ENCODE results near the gene AGPAT2. TPM values are rescaled to one million over a fixed set of nuclear protein-coding genes. Genes with fewer than 3 reads are reported as not detected.
A peak's percentile ranks its signal among the peaks of the same experiment; 100 is the strongest.

The AGPAT2 gene
- total RNA-seq, 1 donor from 2014 or later = 2.4 TPM

- Histone ChIP-seq H2AFZ (replicated peaks) (no peak overlapping the region), H3K4me3 (no peak overlapping the region), H3K27ac (no peak overlapping the region), H3F3A (ENCODE audit: low read depth) (no peaks in the 10 kb centered on the region), H3K9ac (no peak overlapping the region), H3K4me1 (no peaks in the 10 kb centered on the region), H3K9me3 (ENCODE audit: low read depth) (no peaks in the 10 kb centered on the region), H4K20me1 (ENCODE audit: low read depth) (no peaks in the 10 kb centered on the region), H3K27me3 (no peaks in the 10 kb centered on the region), H3K36me3 (no peaks in the 10 kb centered on the region), H3K79me2 (ENCODE audit: low read depth) (no peaks in the 10 kb centered on the region), H3K4me2 (no peak overlapping the region)
- Mint-ChIP-seq H3K27me3 (ENCODE audit: insufficient read depth, low read depth) (peaks cover 9% of the 10 kb centered on the region), H3K9me3 (peaks cover 2% of the 10 kb centered on the region), H3K4me1 (peaks cover 15% of the 10 kb centered on the region), H3K4me3 (no peak overlapping the region), H3K27ac (no peak overlapping the region), H3K36me3 (no peaks in the 10 kb centered on the region)
- TF ChIP-seq, protein P1, sequence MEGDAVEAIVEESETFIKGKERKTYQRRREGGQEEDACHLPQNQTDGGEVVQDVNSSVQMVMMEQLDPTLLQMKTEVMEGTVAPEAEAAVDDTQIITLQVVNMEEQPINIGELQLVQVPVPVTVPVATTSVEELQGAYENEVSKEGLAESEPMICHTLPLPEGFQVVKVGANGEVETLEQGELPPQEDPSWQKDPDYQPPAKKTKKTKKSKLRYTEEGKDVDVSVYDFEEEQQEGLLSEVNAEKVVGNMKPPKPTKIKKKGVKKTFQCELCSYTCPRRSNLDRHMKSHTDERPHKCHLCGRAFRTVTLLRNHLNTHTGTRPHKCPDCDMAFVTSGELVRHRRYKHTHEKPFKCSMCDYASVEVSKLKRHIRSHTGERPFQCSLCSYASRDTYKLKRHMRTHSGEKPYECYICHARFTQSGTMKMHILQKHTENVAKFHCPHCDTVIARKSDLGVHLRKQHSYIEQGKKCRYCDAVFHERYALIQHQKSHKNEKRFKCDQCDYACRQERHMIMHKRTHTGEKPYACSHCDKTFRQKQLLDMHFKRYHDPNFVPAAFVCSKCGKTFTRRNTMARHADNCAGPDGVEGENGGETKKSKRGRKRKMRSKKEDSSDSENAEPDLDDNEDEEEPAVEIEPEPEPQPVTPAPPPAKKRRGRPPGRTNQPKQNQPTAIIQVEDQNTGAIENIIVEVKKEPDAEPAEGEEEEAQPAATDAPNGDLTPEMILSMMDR (IDR thresholded peaks at IDR 0.05) = no peak
- no peak for TF ChIP-seq EZH2 (IDR thresholded peaks at IDR 0.05)
- TF ChIP-seq EZH2phosphoT487 (IDR thresholded peaks at IDR 0.05) = no peak
- DNase-seq (ENCODE audit: low spot score) = no peak
Measured at GRCh38 chr9:136654820-136655535, 32.3 kb downstream of the AGPAT2 start.

DNA sequence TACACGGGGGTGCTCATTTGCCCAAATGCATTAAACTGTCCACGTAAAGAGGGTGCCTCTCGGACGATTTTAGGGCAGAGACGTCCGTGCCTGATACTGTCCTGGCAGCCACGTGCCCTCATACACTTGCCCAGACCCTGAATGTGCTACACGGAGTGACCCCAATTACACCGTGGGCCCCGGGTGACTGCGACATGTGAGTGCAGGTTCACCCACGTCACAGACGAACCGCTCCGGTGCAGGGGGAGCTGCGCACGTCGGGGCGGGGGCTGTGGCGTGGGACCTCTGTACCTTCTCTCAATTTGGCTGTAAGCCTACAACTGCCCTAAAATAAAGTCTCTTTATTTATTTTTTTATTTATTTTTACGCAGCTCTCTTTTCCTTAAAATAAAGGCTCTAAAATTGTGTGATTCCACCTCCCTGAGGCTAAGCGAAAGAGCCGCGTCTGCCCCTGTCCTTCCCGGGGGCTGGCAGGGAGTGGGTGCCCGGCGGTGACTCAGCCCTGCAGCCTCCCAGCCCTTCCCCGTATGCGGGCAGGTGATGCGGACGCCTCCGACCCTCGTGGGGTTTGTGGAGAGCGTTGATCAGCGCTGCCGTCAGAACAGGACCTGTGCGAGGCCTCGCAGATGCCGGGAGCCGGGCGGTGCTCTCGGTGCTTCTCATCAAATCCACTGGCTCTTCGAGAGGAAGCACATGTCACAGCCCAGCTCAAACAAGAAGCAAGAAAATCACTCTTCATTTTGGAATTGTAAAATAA, 33.8 kb downstream of the AGPAT2 start:
- Mint-ChIP-seq H3K9me3 (peaks cover 2% of the 10 kb centered on the region), H3K36me3 (no peaks in the 10 kb centered on the region), H3K27ac (peak overlapping the region; percentile 66), H3K27me3 (ENCODE audit: insufficient read depth, low read depth) (peaks cover 10% of the 10 kb centered on the region), H3K4me1 (peaks cover 21% of the 10 kb centered on the region), H3K4me3 (no peak overlapping the region)
- Histone ChIP-seq H3K4me1 (no peaks in the 10 kb centered on the region), H3K4me3 (no peak overlapping the region), H3F3A (ENCODE audit: low read depth) (no peaks in the 10 kb centered on the region), H3K4me2 (no peak overlapping the region), H3K79me2 (ENCODE audit: low read depth) (no peaks in the 10 kb centered on the region), H3K36me3 (no peaks in the 10 kb centered on the region), H3K9me3 (ENCODE audit: low read depth) (no peaks in the 10 kb centered on the region), H2AFZ (replicated peaks) (no peak overlapping the region), H3K9ac (no peak overlapping the region), H3K27me3 (no peaks in the 10 kb centered on the region), H4K20me1 (ENCODE audit: low read depth) (no peaks in the 10 kb centered on the region), H3K27ac (no peak overlapping the region)
- DNase-seq (ENCODE audit: low spot score) = no peak
- TF ChIP-seq EZH2phosphoT487 (IDR thresholded peaks at IDR 0.05) = no peak
- TF ChIP-seq EZH2 (IDR thresholded peaks at IDR 0.05) = no peak
- TF ChIP-seq, protein P1 (IDR thresholded peaks at IDR 0.05) = no peak

- Mint-ChIP-seq H3K4me3 (no peak overlapping the region), H3K4me1 (peaks cover 20% of the 10 kb centered on the region), H3K27ac (no peak overlapping the region), H3K36me3 (no peaks in the 10 kb centered on the region), H3K9me3 (no peaks in the 10 kb centered on the region), H3K27me3 (ENCODE audit: insufficient read depth, low read depth) (peaks cover 8% of the 10 kb centered on the region)
- Histone ChIP-seq H3F3A (ENCODE audit: low read depth) (no peaks in the 10 kb centered on the region), H3K9ac (no peak overlapping the region), H3K4me1 (peaks cover 1% of the 10 kb centered on the region), H3K27ac (no peak overlapping the region), H4K20me1 (ENCODE audit: low read depth) (no peaks in the 10 kb centered on the region), H3K9me3 (ENCODE audit: low read depth) (no peaks in the 10 kb centered on the region), H3K27me3 (no peaks in the 10 kb centered on the region), H3K4me3 (no peak overlapping the region), H3K4me2 (no peak overlapping the region), H3K79me2 (ENCODE audit: low read depth) (no peaks in the 10 kb centered on the region), H3K36me3 (no peaks in the 10 kb centered on the region), H2AFZ (replicated peaks) (no peak overlapping the region)
- TF ChIP-seq, protein P1 (IDR thresholded peaks at IDR 0.05) = no peak
- TF ChIP-seq EZH2 (IDR thresholded peaks at IDR 0.05) (no peak), EZH2phosphoT487 (IDR thresholded peaks at IDR 0.05) (no peak)
- no peak for DNase-seq (ENCODE audit: low spot score)
Measured at GRCh38 chr9:136651860-136652259, 35.4 kb downstream of the AGPAT2 start.
